Epithelial cell of alveolus of lung (primary cell): ENCODE data around the gene PYURF. TPM values are rescaled to one million over a fixed set of nuclear protein-coding genes. Genes with fewer than 3 reads are reported as not detected.

Experiments used
- total RNA-seq: library from RNA; depleted of rRNA; stranded (reverse); fragments of >200 nt; gene quantifications from 2 replicates; pipeline ENCODE4 v1.2.1, GENCODE V29; 2015

Gene PYURF
- total RNA-seq = 76.8 and 111 TPM in 2 replicates

GRCh38 chr4:88523325-88524129 is at the start of gene PYURF:
PYURF (minus strand) TSS chr4:88523776; CDS start chr4:88523700, 76 bp downstream.

Other genes with a start within 250 kb of the PYURF start
- gene PPM1K, start 239.2 kb downstream of the PYURF start, total RNA-seq = 6.6 and 8.6 TPM in 2 replicates
- gene HERC6, start 144.9 kb downstream of the PYURF start, total RNA-seq = 0.48 and 6.6 TPM in 2 replicates
- 0.08 and 3.0 TPM in 2 replicates for gene HERC5, start 66.7 kb downstream of the PYURF start, total RNA-seq
- 8.0 and 9.2 TPM in 2 replicates for gene HERC3, start 68.7 kb upstream of the PYURF start, total RNA-seq
- gene NAP1L5, start 174.1 kb upstream of the PYURF start, total RNA-seq = 4.7 and 7.3 TPM in 2 replicates